VCaP (cell line): Measurements from ENCODE around the gene VEPH1.
A peak's percentile ranks its signal among the peaks of the same experiment; 100 is the strongest.

Experiments used
- H3K27ac ChIP-seq: fragments of 450-650 bp; 2 replicates; pipeline ENCODE4 v1.5.1; 2017
- CTCF ChIP-seq: fragments of 450-650 bp; conservative IDR thresholded peaks from 2 replicates; pipeline ENCODE4 v1.5.1; 2017; ENCODE audit warnings: mild to moderate bottlenecking, moderate library complexity

VEPH1 gene

GRCh38 chr3:157311633-157312375 is 191.4 kb downstream of the VEPH1 start:
- no peak for TF ChIP-seq CTCF
- H3K27ac ChIP-seq: peak overlapping the region; percentile 90

DNA sequence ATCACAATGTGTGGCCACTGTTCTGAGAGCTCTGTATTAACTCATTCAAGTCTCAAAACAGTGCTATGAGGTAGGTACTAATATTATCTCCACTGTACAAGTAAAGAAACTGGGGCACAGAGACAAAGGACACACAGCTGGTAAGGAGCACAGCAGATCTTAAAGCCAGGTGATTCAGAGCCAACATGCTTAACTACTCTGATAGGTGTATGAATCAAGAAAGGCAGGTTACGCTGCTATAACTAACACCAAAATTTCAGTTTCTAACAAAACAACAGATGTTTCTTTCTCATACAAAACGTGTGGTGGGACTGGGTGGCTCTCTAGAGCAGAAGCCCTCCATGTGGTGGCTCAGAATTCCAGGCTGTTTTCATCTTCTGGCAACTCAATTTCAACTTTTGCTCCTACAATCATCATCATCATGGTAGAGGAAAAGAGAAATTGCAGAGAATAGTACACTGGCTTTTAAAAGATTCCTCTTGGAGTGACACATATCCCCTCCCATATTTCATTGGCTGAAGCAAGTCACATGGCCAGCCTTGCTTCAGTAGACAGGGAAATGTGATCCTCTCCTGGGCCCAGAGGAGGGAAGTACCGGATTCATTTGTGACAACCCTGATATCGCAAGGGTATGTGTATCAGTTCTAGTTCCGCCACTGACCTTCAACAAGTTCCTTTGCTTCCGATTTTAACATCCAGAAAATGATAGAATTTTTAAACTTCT is 192.7 kb downstream of the VEPH1 start:
- TF ChIP-seq CTCF: no peak
- peak overlapping the region; percentile 90 for H3K27ac ChIP-seq

DNA sequence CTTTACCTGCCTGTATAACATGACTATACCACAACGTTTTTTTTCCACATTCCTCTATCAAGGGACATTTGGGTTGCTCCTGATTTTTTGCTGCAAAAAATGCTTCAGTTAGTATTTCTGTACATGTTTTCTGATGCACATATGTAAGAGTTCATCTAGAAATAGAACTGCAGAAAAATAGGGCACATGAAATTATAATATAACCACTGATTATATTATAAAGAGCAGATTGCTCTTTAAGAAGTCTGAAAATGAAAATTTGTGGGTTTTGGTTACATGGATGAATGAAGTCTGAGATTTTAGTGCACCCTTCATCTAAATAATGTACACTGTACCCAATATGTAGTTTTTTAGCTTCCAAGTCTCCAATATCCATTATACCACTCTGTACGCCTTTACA is 196.7 kb downstream of the VEPH1 start:
- no peak overlapping the region for H3K27ac ChIP-seq
- no peak for TF ChIP-seq CTCF

- no peak overlapping the region for H3K27ac ChIP-seq
These were observed 197.8 kb downstream of the VEPH1 start for GRCh38 chr3:157305392-157305791.

GRCh38 chr3:157301755-157302154 is 201.5 kb downstream of the VEPH1 start:
- no peak for TF ChIP-seq CTCF
- no peak overlapping the region for H3K27ac ChIP-seq

More at GRCh38 chr3:157305392-157305791, 197.8 kb downstream of the VEPH1 start:
- TF ChIP-seq CTCF: no peak

- no peak for TF ChIP-seq CTCF
- no peak overlapping the region for H3K27ac ChIP-seq
These were observed 202.1 kb downstream of the VEPH1 start for GRCh38 chr3:157300981-157301663.

- H3K27ac ChIP-seq: no peak overlapping the region
- no peak for TF ChIP-seq CTCF
These were observed 203.1 kb downstream of the VEPH1 start for GRCh38 chr3:157300094-157300493.
